H9 (cell line): ENCODE data around the gene SNAPC5. TPM values are rescaled to one million over a fixed set of nuclear protein-coding genes. Genes with fewer than 3 reads are reported as not detected.

Experiments used
- DNase-seq: peaks from one replicate; pipeline ENCODE4 v3.0.0-alpha.2; 2017
- H2AFZ ChIP-seq: one replicate; pipeline ENCODE4 v1.6.1; 2013; ENCODE audit warnings: mild to moderate bottlenecking, low read length, control low read depth, moderate library complexity
- H2AK5ac ChIP-seq: 2 replicates; pipeline ENCODE4 v1.6.1; 2013; ENCODE audit warnings: low read length, control low read depth, mixed read lengths; ENCODE audit not compliant: insufficient read length
- H2BK120ac ChIP-seq: one replicate; pipeline ENCODE4 v1.6.1; 2013; ENCODE audit warnings: low read depth, mild to moderate bottlenecking, low read length, control low read depth, inconsistent platforms; ENCODE audit not compliant: poor library complexity, severe bottlenecking
- H2BK12ac ChIP-seq: 2 replicates; pipeline ENCODE4 v1.6.1; 2013; ENCODE audit warnings: low read length, control low read depth, mixed read lengths, low read depth; ENCODE audit not compliant: insufficient read length
- H2BK15ac ChIP-seq: 2 replicates; pipeline ENCODE4 v1.6.1; 2013; ENCODE audit warnings: low read depth, low read length, control low read depth
- H2BK20ac ChIP-seq: one replicate; pipeline ENCODE4 v1.6.1; 2013; ENCODE audit warnings: low read depth, mild to moderate bottlenecking, low read length, control low read depth, inconsistent platforms; ENCODE audit not compliant: poor library complexity, severe bottlenecking
- H2BK5ac ChIP-seq: 2 replicates; pipeline ENCODE4 v1.6.1; 2013; ENCODE audit warnings: low read length, control low read depth, mixed read lengths; ENCODE audit not compliant: insufficient read length
- H3K14ac ChIP-seq: 2 replicates; pipeline ENCODE4 v1.6.1; 2013; ENCODE audit warnings: low read length, control low read depth; ENCODE audit not compliant: insufficient read depth
- H3K18ac ChIP-seq: 2 replicates; pipeline ENCODE4 v1.6.1; 2013; ENCODE audit warnings: low read depth, mild to moderate bottlenecking, mixed read lengths, low read length, control low read depth; ENCODE audit not compliant: insufficient read length
- H3K23ac ChIP-seq: 2 replicates; pipeline ENCODE4 v1.6.1; 2013; ENCODE audit warnings: low read length, control low read depth, mixed read lengths, low read depth; ENCODE audit not compliant: insufficient read length
- H3K23me2 ChIP-seq: 2 replicates; pipeline ENCODE4 v1.6.1; 2013; ENCODE audit warnings: low read depth, mild to moderate bottlenecking, mixed read lengths, low read length, control low read depth; ENCODE audit not compliant: insufficient read length, poor library complexity, severe bottlenecking
- H3K27ac ChIP-seq: 2 replicates; pipeline ENCODE4 v1.5.1; 2013; ENCODE audit warnings: low read length, control low read depth, mixed read lengths, low read depth; ENCODE audit not compliant: insufficient read length
- H3K27me3 ChIP-seq: 2 replicates; pipeline ENCODE4 v1.6.1; 2013; ENCODE audit warnings: low read length, control low read depth, inconsistent platforms; ENCODE audit not compliant: insufficient read depth
- H3K4ac ChIP-seq: 2 replicates; pipeline ENCODE4 v1.6.1; 2013; ENCODE audit warnings: low read depth, mild to moderate bottlenecking, control low read depth, inconsistent platforms, low read length, moderate library complexity
- H3K4me1 ChIP-seq: 2 replicates; pipeline ENCODE4 v1.6.1; 2013; ENCODE audit warnings: low read length, control low read depth, inconsistent platforms; ENCODE audit not compliant: insufficient read depth
- H3K4me2 ChIP-seq: 2 replicates; pipeline ENCODE4 v1.6.1; 2013; ENCODE audit warnings: low read length, control low read depth, mixed read lengths; ENCODE audit not compliant: insufficient read length, insufficient read depth
- H3K56ac ChIP-seq: 2 replicates; pipeline ENCODE4 v1.6.1; 2013; ENCODE audit warnings: low read depth, mild to moderate bottlenecking, mixed read lengths, low read length, control low read depth; ENCODE audit not compliant: insufficient read length
- H3K79me1 ChIP-seq: 2 replicates; pipeline ENCODE4 v1.6.1; 2013; ENCODE audit warnings: low read depth, mild to moderate bottlenecking, moderate library complexity, low read length, control low read depth, inconsistent platforms; ENCODE audit not compliant: insufficient read depth, poor library complexity, severe bottlenecking
- H3K79me2 ChIP-seq: 2 replicates; pipeline ENCODE4 v1.6.1; 2013; ENCODE audit warnings: low read length, control low read depth, inconsistent platforms; ENCODE audit not compliant: insufficient read depth
- H3K9ac ChIP-seq: 2 replicates; pipeline ENCODE4 v1.6.1; 2013; ENCODE audit warnings: low read length, control low read depth, mixed read lengths; ENCODE audit not compliant: insufficient read length; ENCODE audit errors: extremely low read depth
- H3K9me3 ChIP-seq: one replicate; pipeline ENCODE4 v1.6.1; 2013; ENCODE audit warnings: low read depth, low read length, inconsistent platforms; ENCODE audit not compliant: control insufficient read depth
- H3T11ph ChIP-seq: one replicate; pipeline ENCODE4 v1.6.1; 2013; ENCODE audit warnings: mild to moderate bottlenecking, low read length, control low read depth, inconsistent platforms
- H4K20me1 ChIP-seq: one replicate; pipeline ENCODE4 v1.6.1; 2013; ENCODE audit not compliant: control insufficient read depth, insufficient read length, insufficient read depth
- H4K5ac ChIP-seq: 2 replicates; pipeline ENCODE4 v1.6.1; 2013; ENCODE audit warnings: low read depth, mild to moderate bottlenecking, mixed read lengths, low read length, control low read depth; ENCODE audit not compliant: insufficient read length
- H4K8ac ChIP-seq: replicated peaks from 2 replicates; pipeline ENCODE4 v1.6.1; 2013; ENCODE audit warnings: low read length, control low read depth, mixed read lengths, low read depth; ENCODE audit not compliant: insufficient read length
- H4K91ac ChIP-seq: 2 replicates; pipeline ENCODE4 v1.6.1; 2013; ENCODE audit warnings: low read depth, mild to moderate bottlenecking, moderate library complexity, mixed read lengths, low read length, control low read depth; ENCODE audit not compliant: insufficient read length
- H3K27ac Mint-ChIP-seq, 3 experiments: 2 replicates in 2 of 3; 3 replicates in 1 of 3; pipeline ENCODE4 v1.8.0; 2020 to 2021; ENCODE audit warnings: mixed read lengths in 3 of 3, mild to moderate bottlenecking in 1 of 3, moderate library complexity in 1 of 3
- H3K27me3 Mint-ChIP-seq: 2 replicates; pipeline ENCODE4 v1.8.0; 2021; ENCODE audit warnings: low read depth, mild to moderate bottlenecking, moderate library complexity, mixed read lengths
- H3K36me3 Mint-ChIP-seq, 3 experiments: 2 replicates in 2 of 3; 3 replicates in 1 of 3; pipeline ENCODE4 v1.8.0; 2020 to 2021; ENCODE audit warnings: low read depth in 3 of 3, mixed read lengths in 3 of 3; ENCODE audit not compliant: insufficient read depth in 1 of 3
- H3K4me1 Mint-ChIP-seq, 2 experiments: 2 replicates each; pipeline ENCODE4 v1.8.0; 2020; ENCODE audit warnings: mixed read lengths in 2 of 2
- H3K4me3 Mint-ChIP-seq, 2 experiments: 2 replicates in 1 of 2; 3 replicates in 1 of 2; pipeline ENCODE4 v1.8.0; 2020 to 2021; ENCODE audit warnings: mild to moderate bottlenecking in 2 of 2, mixed read lengths in 2 of 2, moderate library complexity in 1 of 2
- H3K9me3 Mint-ChIP-seq, 2 experiments: 2 replicates in 1 of 2; 3 replicates in 1 of 2; pipeline ENCODE4 v1.8.0; 2020; ENCODE audit warnings: mild to moderate bottlenecking in 2 of 2, mixed read lengths in 2 of 2, moderate library complexity in 1 of 2
- CTCF ChIP-seq: fragments of 200-600 bp; sonication (generic); conservative IDR thresholded peaks from 3 replicates; pipeline ENCODE4 v1.8.0; 2021; ENCODE audit warnings: antibody characterized with exemption, mild to moderate bottlenecking
- WGBS: extraction: QIAGEN DNeasy Blood & Tissue Kit; methylation state at CpG from one replicate; pipeline ENCODE4 v1.1.7; 2013; ENCODE audit warnings: missing lambda C conversion rate, low lambda C conversion rate, mixed read lengths; ENCODE audit not compliant: insufficient read length; ENCODE audit errors: extremely low coverage; 5-methylcytosine and 5-hydroxymethylcytosine counted together
- total RNA-seq: library from RNA; stranded (reverse); gene quantifications from 2 replicates; pipeline ENCODE4 v1.2.1, GENCODE V29; 2021

Gene SNAPC5
- total RNA-seq, 1 experiment from 2014 or later, result 28.9 TPM

GRCh38 chr15:66523926-66524325, 26.4 kb upstream of the SNAPC5 start:
- H3K4me3 Mint-ChIP-seq, result no peak overlapping the region
- no peak overlapping the region for H2BK20ac ChIP-seq
- no peaks in the 10 kb centered on the region for H3K79me2 ChIP-seq
- no peak overlapping the region for H4K8ac ChIP-seq
- no peak overlapping the region for H2AK5ac ChIP-seq
- no peak overlapping the region for H3T11ph ChIP-seq
- H4K20me1 ChIP-seq, result no peaks in the 10 kb centered on the region
- H3K36me3 Mint-ChIP-seq, result peaks cover 11 to 62% (median 46%) of the 10 kb centered on the region in 3 experiments; a peak in 6 of 7 replicates
- DNase-seq, result no peak
- no peak overlapping the region for H2BK120ac ChIP-seq
- no peaks in the 10 kb centered on the region for H3K27me3 Mint-ChIP-seq
- no peak overlapping the region for H4K5ac ChIP-seq
- no peak overlapping the region for H2AFZ ChIP-seq
- no peak overlapping the region for H3K27ac Mint-ChIP-seq
- no peaks in the 10 kb centered on the region for H3K27me3 ChIP-seq
- H3K4me1 Mint-ChIP-seq, result no peaks in the 10 kb centered on the region
- no peaks in the 10 kb centered on the region for H3K79me1 ChIP-seq
- no peaks in the 10 kb centered on the region for H3K4me1 ChIP-seq
- H2BK5ac ChIP-seq, result no peak overlapping the region
- no peak overlapping the region for H3K4me2 ChIP-seq
- H3K23ac ChIP-seq, result no peak overlapping the region
- WGBS, result no CpG with 5 or more reads among the region's 3 CpGs
- H3K4ac ChIP-seq, result no peak overlapping the region
- no peak overlapping the region for H3K27ac ChIP-seq
- no peak overlapping the region for H3K9ac ChIP-seq
- H3K23me2 ChIP-seq, result no peaks in the 10 kb centered on the region
- H4K91ac ChIP-seq, result no peak overlapping the region
- H3K14ac ChIP-seq, result no peak overlapping the region
- no peak overlapping the region for H2BK15ac ChIP-seq
- no peak for TF ChIP-seq CTCF
- no peak overlapping the region for H2BK12ac ChIP-seq
- H3K18ac ChIP-seq, result no peak overlapping the region
- no peaks in the 10 kb centered on the region for H3K9me3 ChIP-seq
- H3K9me3 Mint-ChIP-seq, result no peaks in the 10 kb centered on the region
- H3K56ac ChIP-seq, result no peak overlapping the region
